Stimulated activated CD4-positive, alpha-beta T cell treated with anti-CD3 and anti-CD28 coated beads, Interleukin-12 subunit alpha, Interleukin-12 subunit beta, amount 100 ng/mL, for 4 hours (primary cell): ENCODE data around the gene PSMF1.
"Not testable (repeated sequence)": the region's sequence is repeated elsewhere in the genome, so short reads cannot be mapped to it uniquely, and the experiment has no call there.

ENCODE experiments used
- DNase-seq: peaks from one replicate; pipeline ENCODE4 v3.0.0-alpha.2; 2020

PSMF1 gene

GRCh38 chr20:1216527-1217427 is 98.4 kb downstream of the PSMF1 start:
- not testable (repeated sequence) for DNase-seq
